ENCODE data around the gene SLC16A11. TPM values are rescaled to one million over a fixed set of nuclear protein-coding genes. Genes with fewer than 3 reads are reported as not detected.
A peak's percentile ranks its signal among the peaks of the same experiment; 100 is the strongest.

Gene SLC16A11
- total RNA-seq, 1 donor from 2014 or later: 3.9 TPM

GRCh38 chr17:7039832-7040231 is 4.1 kb downstream of the SLC16A11 start:
- Mint-ChIP-seq H3K4me3 (peak overlapping the region; percentile 50), H3K27ac (no peak overlapping the region), H3K27me3 (peaks cover 29% of the 10 kb centered on the region), H3K4me1 (ENCODE audit: unreplicated experiment) (peaks cover 19% of the 10 kb centered on the region), H3K9me3 (no peaks in the 10 kb centered on the region), H3K36me3 (no peaks in the 10 kb centered on the region)
- no peak for TF ChIP-seq CTCF (conservative IDR thresholded peaks at IDR 0.05)
- DNase-seq (ENCODE audit: extremely low spot score, unreplicated experiment): no peak

- no peak for DNase-seq (ENCODE audit: extremely low spot score, unreplicated experiment)
- peaks cover 23% of the 10 kb centered on the region for H3K27me3 Mint-ChIP-seq
- H3K4me3 Mint-ChIP-seq: peak overlapping the region; percentile 80
- H3K27ac Mint-ChIP-seq: peak overlapping the region; percentile 50
- no peaks in the 10 kb centered on the region for H3K9me3 Mint-ChIP-seq
- no peak for TF ChIP-seq CTCF (conservative IDR thresholded peaks at IDR 0.05)
- no peaks in the 10 kb centered on the region for H3K36me3 Mint-ChIP-seq
- H3K4me1 Mint-ChIP-seq (ENCODE audit: unreplicated experiment): peaks cover 19% of the 10 kb centered on the region
Measured at GRCh38 chr17:7038025-7038862, 5.6 kb downstream of the SLC16A11 start.

GRCh38 chr17:7035591-7036368 is 8.1 kb downstream of the SLC16A11 start, which contains the start of gene SLC16A13:
Gene SLC16A13, plus strand, starts transcription at chr17:7036015. Its CDS starts 368 bp downstream, at chr17:7036383.
- Mint-ChIP-seq H3K27ac (peak within 1 kb of the TSS; percentile 91), H3K27me3 (peaks cover 3% of the 10 kb centered on the region), H3K4me1 (ENCODE audit: unreplicated experiment) (peaks cover 19% of the 10 kb centered on the region), H3K9me3 (no peaks in the 10 kb centered on the region), H3K36me3 (no peaks in the 10 kb centered on the region), H3K4me3 (peak within 1 kb of the TSS; percentile 96)
- DNase-seq (ENCODE audit: extremely low spot score, unreplicated experiment): peak; percentile 92
- TF ChIP-seq CTCF (conservative IDR thresholded peaks at IDR 0.05): no peak

GRCh38 chr17:7034955-7035590 is 8.8 kb downstream of the SLC16A11 start:
- Mint-ChIP-seq H3K4me3 (peak overlapping the region; percentile 96), H3K27me3 (peaks cover 3% of the 10 kb centered on the region), H3K36me3 (no peaks in the 10 kb centered on the region), H3K27ac (peak overlapping the region; percentile 91), H3K9me3 (no peaks in the 10 kb centered on the region), H3K4me1 (ENCODE audit: unreplicated experiment) (peaks cover 19% of the 10 kb centered on the region)
- DNase-seq (ENCODE audit: extremely low spot score, unreplicated experiment): no peak
- no peak for TF ChIP-seq CTCF (conservative IDR thresholded peaks at IDR 0.05)

GRCh38 chr17:7029659-7030058 is 14.2 kb downstream of the SLC16A11 start:
- H3K4me3 Mint-ChIP-seq: no peak overlapping the region
- no peak for DNase-seq (ENCODE audit: extremely low spot score, unreplicated experiment)
- no peaks in the 10 kb centered on the region for H3K36me3 Mint-ChIP-seq
- no peaks in the 10 kb centered on the region for H3K9me3 Mint-ChIP-seq
- H3K27ac Mint-ChIP-seq: no peak overlapping the region
- no peak for TF ChIP-seq CTCF (conservative IDR thresholded peaks at IDR 0.05)
- peaks cover 26% of the 10 kb centered on the region for H3K27me3 Mint-ChIP-seq
- H3K4me1 Mint-ChIP-seq (ENCODE audit: unreplicated experiment): no peaks in the 10 kb centered on the region

All from type B pancreatic cell (in vitro differentiated cells).